ENCODE data around the gene SEPTIN2. TPM values are rescaled to one million over a fixed set of nuclear protein-coding genes. Genes with fewer than 3 reads are reported as not detected.

SEPTIN2 gene
- total RNA-seq, 2 experiments from 2014 or later: 198 to 275 TPM

DNA sequence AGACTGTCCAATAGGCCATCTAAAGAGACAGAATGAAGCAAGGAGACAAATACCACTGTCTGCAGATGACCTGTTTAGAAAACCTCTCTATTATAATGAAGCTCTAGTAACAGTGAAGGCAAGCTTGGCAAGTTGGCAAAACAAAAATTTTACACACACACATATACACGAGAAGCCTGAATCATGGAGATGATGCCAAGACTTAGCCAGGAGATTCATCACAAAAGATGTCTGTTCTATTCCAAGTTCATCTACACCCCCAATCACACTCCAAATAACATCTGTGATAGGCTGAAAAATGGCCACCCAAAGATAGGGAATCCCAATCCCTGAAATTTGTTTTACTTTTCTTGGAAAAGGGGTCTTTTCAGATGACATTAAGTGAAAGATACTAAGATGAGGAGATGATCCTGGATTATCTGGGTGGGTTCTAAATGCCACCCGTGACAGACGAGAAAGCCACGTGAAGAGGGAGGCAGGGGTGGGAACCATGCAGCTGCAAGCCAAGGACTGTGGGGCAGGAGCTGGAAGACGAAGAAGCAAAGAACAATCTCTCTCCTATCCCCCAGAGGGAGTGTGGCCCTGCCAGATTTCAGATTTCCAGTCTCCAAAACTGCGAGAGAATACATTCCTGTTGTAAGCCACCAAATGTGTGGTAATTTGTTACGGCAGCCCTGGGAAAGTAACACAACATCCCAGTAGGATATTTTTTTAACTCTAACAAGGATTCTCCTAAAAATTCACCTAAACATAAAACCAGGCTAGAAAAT lies 20.2 kb upstream of the SEPTIN2 start:
- ChIA-PET POLR2A (interaction anchor here (1.2 kb wide), 1 partner anchor 16 kb away, joined by 3 read pairs; no protein-coding TSS in a partner anchor), CTCF (ENCODE audit: unreplicated experiment) (no interaction called here)
- TF ChIP-seq EZH2phosphoT487 (IDR thresholded peaks at IDR 0.05; ENCODE audit: borderline replicate concordance, low read depth, low read length): no peak
- TF ChIP-seq, protein P1, sequence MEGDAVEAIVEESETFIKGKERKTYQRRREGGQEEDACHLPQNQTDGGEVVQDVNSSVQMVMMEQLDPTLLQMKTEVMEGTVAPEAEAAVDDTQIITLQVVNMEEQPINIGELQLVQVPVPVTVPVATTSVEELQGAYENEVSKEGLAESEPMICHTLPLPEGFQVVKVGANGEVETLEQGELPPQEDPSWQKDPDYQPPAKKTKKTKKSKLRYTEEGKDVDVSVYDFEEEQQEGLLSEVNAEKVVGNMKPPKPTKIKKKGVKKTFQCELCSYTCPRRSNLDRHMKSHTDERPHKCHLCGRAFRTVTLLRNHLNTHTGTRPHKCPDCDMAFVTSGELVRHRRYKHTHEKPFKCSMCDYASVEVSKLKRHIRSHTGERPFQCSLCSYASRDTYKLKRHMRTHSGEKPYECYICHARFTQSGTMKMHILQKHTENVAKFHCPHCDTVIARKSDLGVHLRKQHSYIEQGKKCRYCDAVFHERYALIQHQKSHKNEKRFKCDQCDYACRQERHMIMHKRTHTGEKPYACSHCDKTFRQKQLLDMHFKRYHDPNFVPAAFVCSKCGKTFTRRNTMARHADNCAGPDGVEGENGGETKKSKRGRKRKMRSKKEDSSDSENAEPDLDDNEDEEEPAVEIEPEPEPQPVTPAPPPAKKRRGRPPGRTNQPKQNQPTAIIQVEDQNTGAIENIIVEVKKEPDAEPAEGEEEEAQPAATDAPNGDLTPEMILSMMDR (conservative IDR thresholded peaks at IDR 0.05; ENCODE audit: low read length): no peak
- H3K36me3 ChIP-seq (ENCODE audit: insufficient read depth, low read length): peaks cover 22% of the 10 kb centered on the region
- intact Hi-C loops (cut with micrococcal nuclease; ENCODE audit: unreplicated experiment): no loop called here
- no peak overlapping the region for H3K27ac ChIP-seq (ENCODE audit: low read depth, low read length, poor library complexity, severe bottlenecking)
- peaks cover 83% of the 10 kb centered on the region for H3K79me2 ChIP-seq (ENCODE audit: insufficient read depth, low read depth, low read length)
- H3K4me1 ChIP-seq (ENCODE audit: insufficient read depth, low read length, poor library complexity, severe bottlenecking): peaks cover 25% of the 10 kb centered on the region
- no peaks in the 10 kb centered on the region for H3K9me2 ChIP-seq (ENCODE audit: insufficient read depth, low read length)
- no peak for DNase-seq (ENCODE audit: low spot score)
- no peak overlapping the region for H3K4me3 ChIP-seq (ENCODE audit: low read depth, low read length, poor library complexity, severe bottlenecking)
- peaks cover 8% of the 10 kb centered on the region; the same call in 1 of the 2 replicates for H4K20me1 ChIP-seq (ENCODE audit: insufficient read depth, low read length)
- H2AFZ ChIP-seq (ENCODE audit: low read length): no peak overlapping the region
- no peaks in the 10 kb centered on the region for H3K9me3 ChIP-seq (ENCODE audit: low read length)
- BruUV-seq (replicated peaks): TSS peak; percentile 24
- no peak overlapping the region for H3K4me2 ChIP-seq (ENCODE audit: low read length)

DNA sequence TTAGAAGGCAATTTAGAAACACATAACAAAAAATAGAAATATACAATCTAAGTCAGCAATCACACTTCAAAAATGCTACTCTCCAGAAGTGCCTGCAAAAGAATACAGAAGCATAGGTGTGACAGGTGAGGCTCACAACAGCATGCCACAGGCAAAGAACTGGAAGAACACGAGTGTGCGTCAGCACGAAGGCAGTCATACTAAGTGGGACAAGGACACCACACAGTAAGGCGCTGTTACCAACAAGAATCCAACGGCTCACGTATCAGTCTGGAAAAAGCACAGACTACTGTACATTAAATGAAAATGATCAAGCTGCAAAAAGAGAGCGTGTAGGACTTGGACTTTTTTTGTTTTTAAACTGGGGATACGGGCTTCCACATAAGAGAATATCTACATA lies 19.0 kb upstream of the SEPTIN2 start:
- CTCF ChIA-PET (ENCODE audit: unreplicated experiment): no interaction called here
- Histone ChIP-seq H3K4me1 (ENCODE audit: insufficient read depth, low read length, poor library complexity, severe bottlenecking) (peaks cover 23% of the 10 kb centered on the region), H3K36me3 (ENCODE audit: insufficient read depth, low read length) (peaks cover 17% of the 10 kb centered on the region), H3K9me2 (ENCODE audit: insufficient read depth, low read length) (no peaks in the 10 kb centered on the region), H2AFZ (ENCODE audit: low read length) (no peak overlapping the region), H4K20me1 (ENCODE audit: insufficient read depth, low read length) (peaks cover 4% of the 10 kb centered on the region; the same call in 1 of the 2 replicates), H3K4me3 (ENCODE audit: low read depth, low read length, poor library complexity, severe bottlenecking) (no peak overlapping the region), H3K9me3 (ENCODE audit: low read length) (no peaks in the 10 kb centered on the region), H3K4me2 (ENCODE audit: low read length) (no peak overlapping the region), H3K79me2 (ENCODE audit: insufficient read depth, low read depth, low read length) (peaks cover 81% of the 10 kb centered on the region), H3K27ac (ENCODE audit: low read depth, low read length, poor library complexity, severe bottlenecking) (no peak overlapping the region)
- DNase-seq (ENCODE audit: low spot score): no peak
- POLR2A ChIA-PET: interaction anchor here (1.2 kb wide), 1 partner anchor 17 kb away, joined by 3 read pairs; no protein-coding TSS in a partner anchor
- intact Hi-C loops (cut with micrococcal nuclease; ENCODE audit: unreplicated experiment): no loop called here
- TF ChIP-seq, protein P1 (conservative IDR thresholded peaks at IDR 0.05; ENCODE audit: low read length): no peak
- no peak for TF ChIP-seq EZH2phosphoT487 (IDR thresholded peaks at IDR 0.05; ENCODE audit: borderline replicate concordance, low read depth, low read length)
- BruUV-seq (replicated peaks): no TSS peak

DNA sequence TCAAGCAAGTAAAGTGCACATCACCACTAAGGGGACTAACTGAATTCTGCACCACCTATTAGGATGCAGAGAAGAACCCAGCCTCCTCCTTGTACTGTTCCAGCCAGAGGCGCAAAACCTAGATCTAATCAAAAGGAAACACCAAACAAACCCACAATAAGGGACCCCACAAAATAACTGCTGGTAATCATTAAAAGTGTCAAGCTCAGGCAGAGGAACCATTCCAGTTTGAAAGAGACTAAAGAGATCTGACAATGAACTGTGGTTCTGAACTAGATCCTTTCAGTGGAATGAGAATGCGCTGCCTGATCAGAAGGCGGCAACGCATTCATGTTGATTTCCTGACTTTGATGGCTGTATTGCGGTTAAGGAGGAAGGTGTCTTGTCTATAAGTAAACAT lies 17.1 kb upstream of the SEPTIN2 start:
- no peak overlapping the region for H2AFZ ChIP-seq (ENCODE audit: low read length)
- peaks cover 77% of the 10 kb centered on the region for H3K79me2 ChIP-seq (ENCODE audit: insufficient read depth, low read depth, low read length)
- H3K4me1 ChIP-seq (ENCODE audit: insufficient read depth, low read length, poor library complexity, severe bottlenecking): peaks cover 6% of the 10 kb centered on the region
- H3K9me3 ChIP-seq (ENCODE audit: low read length): no peaks in the 10 kb centered on the region
- intact Hi-C loops (cut with micrococcal nuclease; ENCODE audit: unreplicated experiment): no loop called here
- H3K4me2 ChIP-seq (ENCODE audit: low read length): no peak overlapping the region
- no peak overlapping the region for H3K27ac ChIP-seq (ENCODE audit: low read depth, low read length, poor library complexity, severe bottlenecking)
- H3K36me3 ChIP-seq (ENCODE audit: insufficient read depth, low read length): peaks cover 17% of the 10 kb centered on the region
- CTCF ChIA-PET (ENCODE audit: unreplicated experiment): no interaction called here
- H3K4me3 ChIP-seq (ENCODE audit: low read depth, low read length, poor library complexity, severe bottlenecking): no peak overlapping the region
- POLR2A ChIA-PET: interaction anchor here (0.9 to 1.0 kb wide), 2 partner anchors 13 to 15 kb away, joined by 3 to 6 read pairs; no protein-coding TSS in a partner anchor
- H4K20me1 ChIP-seq (ENCODE audit: insufficient read depth, low read length): peaks cover 4% of the 10 kb centered on the region; the same call in 1 of the 2 replicates
- H3K9me2 ChIP-seq (ENCODE audit: insufficient read depth, low read length): no peaks in the 10 kb centered on the region
- TF ChIP-seq, protein P1 (conservative IDR thresholded peaks at IDR 0.05; ENCODE audit: low read length): no peak
- TF ChIP-seq EZH2phosphoT487 (IDR thresholded peaks at IDR 0.05; ENCODE audit: borderline replicate concordance, low read depth, low read length): no peak
- BruUV-seq (replicated peaks): no TSS peak
- DNase-seq (ENCODE audit: low spot score): no peak

All from OCI-LY7 (cell line).